T-cell (primary cell): ENCODE results near the gene LPIN3. TPM values are rescaled to one million over a fixed set of nuclear protein-coding genes. Genes with fewer than 3 reads are reported as not detected.

Source experiments
- ATAC-seq, 4 experiments: fragments of 200-7000 bp in 3 of 4; fragments of 150-1000 bp in 1 of 4; cut with Tn5 transposase; replicated peaks in 1 of 4; 1 replicate in 3 of 4; 2 replicates in 1 of 4; pipeline ENCODE4 v1.10.0; 2021; ENCODE audit warnings: moderate library complexity in 3 of 4, mild to moderate bottlenecking in 2 of 4, moderate number of reproducible peaks in 1 of 4
- CTCF ChIA-PET, 2 donors: fragments of 300-600 bp; sonication (Branson Sonifier 250); formaldehyde crosslinking; loops; one replicate each; lab custom pipeline; 2022; ENCODE audit warnings: antibody characterized with exemption in 2 of 2; lab: Charles Lee
- POLR2A ChIA-PET, 2 donors: fragments of 300-600 bp; sonication (Branson Sonifier 250); formaldehyde crosslinking; loops; one replicate each; lab custom pipeline; 2022; ENCODE audit warnings: antibody characterized with exemption in 2 of 2; lab: Charles Lee
- DNase-seq, 35 experiments: peaks; one replicate each; pipeline versions ENCODE4 v3.0.0 to v3.0.0-alpha.2; 2013 to 2023
- H3K27ac ChIP-seq: one replicate; pipeline ENCODE4 v1.5.1; 2013; ENCODE audit warnings: low read length
- H3K27me3 ChIP-seq, 2 experiments: replicated peaks in 1 of 2; 1 replicate in 1 of 2; 2 replicates in 1 of 2; pipeline versions ENCODE4 v1.6.1 to v1.7.0; 2013; ENCODE audit warnings: low read length in 1 of 2, mixed read lengths in 1 of 2; ENCODE audit not compliant: control insufficient read depth in 2 of 2, insufficient read depth in 2 of 2; ENCODE audit errors: extremely low read depth in 1 of 2
- H3K36me3 ChIP-seq, 2 donors: 1 replicate in 1 of 2; 2 replicates in 1 of 2; pipeline versions ENCODE4 v1.6.1 to v1.7.0; 2013; ENCODE audit warnings: low read length in 1 of 2; ENCODE audit not compliant: control insufficient read depth in 2 of 2, insufficient read depth in 1 of 2; ENCODE audit errors: extremely low read depth in 1 of 2
- H3K4me1 ChIP-seq, 2 experiments: 1 replicate in 1 of 2; 2 replicates in 1 of 2; pipeline versions ENCODE4 v1.6.1 to v1.7.0; 2013; ENCODE audit warnings: low read length in 2 of 2, mixed read lengths in 1 of 2; ENCODE audit not compliant: insufficient read depth in 2 of 2, control insufficient read depth in 1 of 2; ENCODE audit errors: extremely low read depth in 1 of 2
- H3K4me3 ChIP-seq, 2 donors: 1 replicate in 1 of 2; 2 replicates in 1 of 2; pipeline versions ENCODE4 v1.5.1 to v1.7.0; 2013; ENCODE audit warnings: mild to moderate bottlenecking in 2 of 2, low read length in 1 of 2, moderate library complexity in 1 of 2; ENCODE audit not compliant: control insufficient read depth in 1 of 2; ENCODE audit errors: extremely low read depth in 1 of 2
- H3K9me3 ChIP-seq: 2 replicates; pipeline ENCODE4 v1.7.0; 2013
- H3K27ac Mint-ChIP-seq, 2 donors: one replicate each; pipeline ENCODE4 v1.8.0; 2020 to 2021; ENCODE audit warnings: mild to moderate bottlenecking in 2 of 2, mixed read lengths in 2 of 2
- H3K27me3 Mint-ChIP-seq, 2 donors: one replicate each; pipeline ENCODE4 v1.8.0; 2021 to 2022; ENCODE audit warnings: mixed read lengths in 2 of 2
- H3K36me3 Mint-ChIP-seq: one replicate; pipeline ENCODE4 v1.8.0; 2021; ENCODE audit warnings: mixed read lengths
- H3K4me1 Mint-ChIP-seq, 3 donors: one replicate each; pipeline ENCODE4 v1.8.0; 2020 to 2022; ENCODE audit warnings: mixed read lengths in 3 of 3, mild to moderate bottlenecking in 1 of 3
- H3K4me3 Mint-ChIP-seq, 3 donors: one replicate each; pipeline ENCODE4 v1.8.0; 2020 to 2022; ENCODE audit warnings: mild to moderate bottlenecking in 3 of 3, mixed read lengths in 3 of 3, moderate library complexity in 3 of 3
- H3K9me3 Mint-ChIP-seq, 3 donors: one replicate each; pipeline ENCODE4 v1.8.0; 2020 to 2022; ENCODE audit warnings: mixed read lengths in 3 of 3
- whole genome bisulfite sequencing: methylation state at CpG from one replicate; pipeline ENCODE4 v1.1.5; 2013; ENCODE audit warnings: missing lambda C conversion rate; ENCODE audit not compliant: insufficient coverage; 5-methylcytosine and 5-hydroxymethylcytosine counted together
- total RNA-seq, 35 experiments: library from RNA in 6 of 35; stranded (reverse) in 6 of 35; fragments of 120-200 nt in 1 of 35; gene quantifications; one replicate each; pipeline versions ENCODE4 v1.2.1 to v1.2.4 and lab custom pipeline; 2013 to 2026

Gene LPIN3
- total RNA-seq, 5 donors from 2014 or later (not counting 1 experiment from before 2014, with no cell fraction given) = 0.16 to 0.80 (median 0.46) TPM

DNA sequence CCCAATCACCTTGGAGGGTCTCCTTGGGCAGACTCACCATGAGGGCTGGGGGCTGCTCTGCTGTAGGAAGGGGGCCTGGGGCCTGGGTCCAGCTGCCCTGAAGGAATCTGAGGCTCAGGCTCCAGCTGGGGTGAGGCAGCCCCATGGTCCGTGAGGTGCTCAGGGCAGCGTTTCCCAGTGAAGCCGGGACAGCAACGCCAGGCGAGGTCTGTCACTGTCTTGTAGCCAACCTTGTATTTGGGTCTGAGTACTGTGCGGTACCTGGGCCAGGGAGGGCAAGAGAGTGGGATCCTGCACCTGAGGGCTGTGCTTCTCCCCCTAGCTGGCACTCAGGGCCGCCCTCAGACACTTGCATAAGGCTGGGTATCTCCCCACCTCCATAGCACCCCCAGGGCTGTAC, 23.0 kb downstream of the LPIN3 start:
- POLR2A ChIA-PET = no interaction called here
- CTCF ChIA-PET = no interaction called here
- Mint-ChIP-seq H3K36me3 (no peaks in the 10 kb centered on the region), H3K27ac (no peak overlapping the region), H3K4me3 (no peak overlapping the region), H3K27me3 (peaks cover 21 to 28% of the 10 kb centered on the region in 2 donors), H3K9me3 (no peaks in the 10 kb centered on the region), H3K4me1 (peaks cover 0 to 9% (median 7%) of the 10 kb centered on the region in 3 donors)
- H3K4me1 ChIP-seq = no peaks in the 10 kb centered on the region
- no peaks in the 10 kb centered on the region for H3K9me3 ChIP-seq
- no peak overlapping the region for H3K27ac ChIP-seq
- no peaks in the 10 kb centered on the region for H3K36me3 ChIP-seq
- peaks cover 3 to 36% of the 10 kb centered on the region in 2 experiments for H3K27me3 ChIP-seq
- DNase-seq (no peak), ATAC-seq (no peak)
- H3K4me3 ChIP-seq = no peak overlapping the region
- WGBS = 100% methylated on average over 5 of the region's 7 CpGs

DNA sequence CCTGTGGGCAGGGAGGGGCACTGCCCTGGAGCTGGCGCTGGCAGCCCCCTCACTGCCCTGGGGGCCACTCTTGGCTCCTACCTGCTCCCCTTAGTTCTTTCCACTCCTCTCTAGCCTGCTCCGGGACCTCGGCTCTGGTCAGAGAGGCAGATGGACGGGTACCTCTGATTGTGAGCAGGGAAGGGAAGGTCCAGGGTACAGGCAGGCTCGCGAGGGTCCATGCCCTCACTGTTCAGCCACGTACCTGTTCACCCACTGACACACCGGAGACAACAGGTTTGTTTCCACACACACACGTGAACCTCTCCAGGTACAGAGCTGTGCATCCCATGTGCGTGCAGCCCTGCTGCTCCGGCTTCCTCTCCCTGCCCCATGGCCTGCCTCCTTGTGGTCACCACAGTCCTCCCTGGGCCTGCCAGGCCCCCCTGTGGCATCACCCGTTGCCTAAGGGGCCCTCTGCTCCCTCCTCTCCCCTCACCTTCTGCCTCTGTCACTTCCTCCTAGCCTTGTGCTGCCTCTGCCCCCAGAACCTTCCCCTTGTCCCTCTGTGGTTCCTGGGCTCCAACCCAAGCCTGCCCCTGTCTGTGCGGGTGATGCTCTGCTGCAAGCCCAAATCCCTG, 23.7 kb downstream of the LPIN3 start:
- Histone ChIP-seq H3K4me1 (no peaks in the 10 kb centered on the region), H3K27me3 (peaks cover 3 to 41% of the 10 kb centered on the region in 2 experiments), H3K27ac (no peak overlapping the region), H3K4me3 (no peak overlapping the region), H3K36me3 (no peaks in the 10 kb centered on the region), H3K9me3 (no peaks in the 10 kb centered on the region)
- peaks cover 0 to 9% (median 7%) of the 10 kb centered on the region in 3 donors for H3K4me1 Mint-ChIP-seq
- DNase-seq (no peak), ATAC-seq (no peak)
- no peaks in the 10 kb centered on the region for H3K9me3 Mint-ChIP-seq
- CTCF ChIA-PET = no interaction called here
- H3K27me3 Mint-ChIP-seq = peaks cover 25 to 33% of the 10 kb centered on the region in 2 donors
- POLR2A ChIA-PET = no interaction called here
- H3K4me3 Mint-ChIP-seq = no peak overlapping the region
- no peaks in the 10 kb centered on the region for H3K36me3 Mint-ChIP-seq
- WGBS = 68% methylated on average over 10 of the region's 13 CpGs
- H3K27ac Mint-ChIP-seq = no peak overlapping the region

- DNase-seq = no peak
- ChIA-PET CTCF (no interaction called here), POLR2A (no interaction called here)
- no peaks in the 10 kb centered on the region for H3K36me3 ChIP-seq
- Mint-ChIP-seq H3K27me3 (peaks cover 33 to 41% of the 10 kb centered on the region in 2 donors), H3K4me1 (peaks cover 0 to 9% (median 7%) of the 10 kb centered on the region in 3 donors), H3K27ac (peak overlapping the region in 1 of 2 donors; percentile 19), H3K9me3 (no peaks in the 10 kb centered on the region), H3K4me3 (no peak overlapping the region), H3K36me3 (no peaks in the 10 kb centered on the region)
- H3K27ac ChIP-seq = no peak overlapping the region
- no peaks in the 10 kb centered on the region for H3K4me1 ChIP-seq
- no peak for ATAC-seq
- no peaks in the 10 kb centered on the region for H3K9me3 ChIP-seq
- H3K27me3 ChIP-seq = peaks cover 3 to 48% of the 10 kb centered on the region in 2 experiments
- WGBS = 75% methylated on average over 16 of the region's 19 CpGs
- H3K4me3 ChIP-seq = no peak overlapping the region
Observed at GRCh38 chr20:41364967-41365765, 24.5 kb downstream of the LPIN3 start.

DNA sequence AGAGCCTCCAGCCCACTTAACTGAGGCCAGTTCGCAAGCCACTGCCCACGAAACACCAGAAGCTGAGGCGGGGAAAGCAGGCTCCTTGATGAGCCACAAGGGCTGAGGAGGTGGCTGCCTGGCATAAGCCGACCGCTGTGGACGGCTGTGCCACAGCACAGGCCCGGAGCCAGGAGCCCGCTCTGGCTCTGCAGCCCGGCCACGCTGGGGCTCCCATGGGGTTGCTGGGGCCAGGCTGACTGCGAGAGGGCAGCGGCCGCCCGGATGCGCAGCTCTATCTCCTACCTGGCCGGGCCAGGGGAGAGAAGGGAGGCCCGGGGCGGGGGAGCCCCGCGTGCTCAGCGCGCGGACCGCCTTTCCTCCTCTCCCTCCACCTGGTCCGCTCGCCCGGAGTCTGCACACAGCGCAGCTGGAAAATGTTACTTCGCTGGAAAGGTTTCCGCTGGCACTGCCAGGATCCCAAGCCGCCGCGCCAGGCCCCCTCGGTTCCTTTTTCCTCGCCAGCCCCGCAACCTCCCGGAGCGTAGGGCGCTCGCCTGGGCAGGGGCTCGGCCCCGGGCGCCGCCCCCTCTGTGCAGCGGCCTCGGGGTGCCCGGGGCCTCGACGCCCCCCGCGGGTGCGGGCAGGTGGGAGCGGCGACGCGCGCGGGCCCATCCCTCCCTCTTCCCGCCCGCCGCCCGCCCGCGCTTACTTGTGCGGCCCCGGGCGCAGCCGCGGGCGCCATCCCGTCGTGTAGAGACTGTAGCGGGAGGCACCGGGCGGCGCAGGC, 25.3 kb downstream of the LPIN3 start:
- peaks cover 3 to 48% of the 10 kb centered on the region in 2 experiments for H3K27me3 ChIP-seq
- Mint-ChIP-seq H3K4me3 (no peak overlapping the region), H3K4me1 (peaks cover 0 to 9% (median 7%) of the 10 kb centered on the region in 3 donors), H3K27ac (no peak overlapping the region), H3K9me3 (no peaks in the 10 kb centered on the region), H3K36me3 (no peaks in the 10 kb centered on the region), H3K27me3 (peaks cover 34 to 44% of the 10 kb centered on the region in 2 donors)
- no peaks in the 10 kb centered on the region for H3K9me3 ChIP-seq
- ATAC-seq = peak in 1 of 4 experiments; percentile 37
- no peak overlapping the region for H3K27ac ChIP-seq
- no peaks in the 10 kb centered on the region for H3K36me3 ChIP-seq
- H3K4me3 ChIP-seq = peak overlapping the region in 1 of 2 donors; percentile 17
- ChIA-PET CTCF (no interaction called here), POLR2A (no interaction called here)
- H3K4me1 ChIP-seq = no peaks in the 10 kb centered on the region
- 10% methylated on average over 57 of the region's 76 CpGs for WGBS
- DNase-seq = no peak

DNA sequence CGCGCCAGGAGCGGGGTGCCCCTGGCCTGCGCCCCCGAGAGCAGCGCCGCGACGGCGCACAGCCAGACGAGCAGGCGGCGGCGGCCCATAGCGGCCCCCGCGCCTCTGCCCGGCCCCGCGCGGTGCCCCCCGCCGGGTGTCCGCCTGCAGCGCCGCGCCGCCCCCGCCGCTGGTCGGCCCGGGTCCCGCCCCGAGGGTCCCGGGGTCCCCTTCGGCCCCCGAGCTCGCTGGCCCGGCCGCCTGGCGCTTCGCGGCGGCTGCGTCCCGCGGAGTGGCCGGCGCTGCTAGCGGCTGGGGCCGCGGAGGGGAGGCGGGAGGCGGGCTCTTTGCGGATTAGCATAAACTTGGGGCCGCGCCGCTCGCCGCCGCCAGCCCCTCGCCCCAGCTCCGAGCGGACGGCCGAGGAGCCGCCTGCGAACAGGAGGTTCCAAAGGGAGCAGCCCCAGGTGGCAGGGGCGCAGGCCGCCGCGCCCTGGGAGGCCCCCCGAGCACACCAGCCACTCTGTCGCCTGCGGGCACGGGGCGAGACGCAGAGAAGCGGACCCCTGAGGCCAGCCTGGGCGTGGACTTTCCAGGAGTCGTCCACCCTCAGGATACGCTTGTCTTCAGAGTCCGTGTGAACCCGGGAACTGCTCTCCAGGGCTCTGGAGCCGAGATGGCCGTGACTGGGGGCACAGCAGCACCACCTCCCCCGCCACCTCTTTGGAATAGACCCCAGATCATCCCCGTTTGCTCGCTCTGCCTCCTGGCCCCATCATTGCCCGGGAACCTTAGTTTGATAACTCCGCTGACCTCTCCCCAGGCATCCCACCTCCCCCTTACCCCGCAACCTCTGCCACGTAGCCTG, 26.1 kb downstream of the LPIN3 start, which contains the start of gene EMILIN3:
TSS of gene EMILIN3 (minus strand) at position 273 of the 847 bp plus-strand sequence. CDS start at position 89, 184 bp downstream.
- 4% methylated on average over 90 of the region's 93 CpGs for WGBS
- H3K9me3 ChIP-seq = no peaks in the 10 kb centered on the region
- POLR2A ChIA-PET = no interaction called here
- DNase-seq (no peak), ATAC-seq (no peak)
- H3K27ac ChIP-seq = no peak within 1 kb of the TSS
- H3K36me3 Mint-ChIP-seq = no peaks in the 10 kb centered on the region
- H3K4me1 ChIP-seq = no peaks in the 10 kb centered on the region
- peak within 1 kb of the TSS in 1 of 2 donors; percentile 43 for H3K27ac Mint-ChIP-seq
- H3K4me3 ChIP-seq = peak within 1 kb of the TSS in 1 of 2 donors; percentile 17
- peaks cover 0 to 5% (median 5%) of the 10 kb centered on the region in 3 donors for H3K9me3 Mint-ChIP-seq
- peaks cover 3 to 48% of the 10 kb centered on the region in 2 experiments for H3K27me3 ChIP-seq
- H3K36me3 ChIP-seq = no peaks in the 10 kb centered on the region
- peaks cover 0 to 9% (median 7%) of the 10 kb centered on the region in 3 donors for H3K4me1 Mint-ChIP-seq
- H3K27me3 Mint-ChIP-seq = peaks cover 34 to 50% of the 10 kb centered on the region in 2 donors
- peak within 1 kb of the TSS; percentile 24 to 79 (median 57) for H3K4me3 Mint-ChIP-seq
- CTCF ChIA-PET = no interaction called here
